GM23248 (cell line): ENCODE data around the gene SEMA7A. TPM values are rescaled to one million over a fixed set of nuclear protein-coding genes. Genes with fewer than 3 reads are reported as not detected.

Source experiments
- DNase-seq: peaks from one replicate; pipeline ENCODE4 v3.0.0-alpha.2; 2015
- H2AFZ ChIP-seq: fragments of 200-600 bp; sonication (generic); 2 replicates; pipeline ENCODE4 v1.6.1; 2016; ENCODE audit warnings: antibody characterized with exemption
- H3F3A ChIP-seq: fragments of 200-600 bp; sonication (generic); 2 replicates; pipeline ENCODE4 v1.6.1; 2016; ENCODE audit warnings: mild to moderate bottlenecking, antibody characterized with exemption, mixed run types; ENCODE audit not compliant: insufficient read depth
- H3K27ac ChIP-seq: fragments of 200-600 bp; sonication (generic); 2 replicates; pipeline ENCODE4 v1.5.1; 2016; ENCODE audit warnings: mild to moderate bottlenecking
- H3K27me3 ChIP-seq: fragments of 200-600 bp; sonication (generic); replicated peaks from 2 replicates; pipeline ENCODE4 v1.6.1; 2016; ENCODE audit warnings: mild to moderate bottlenecking; ENCODE audit not compliant: insufficient read depth
- H3K36me3 ChIP-seq: fragments of 200-600 bp; sonication (generic); 2 replicates; pipeline ENCODE4 v1.6.1; 2016; ENCODE audit warnings: low read depth, mild to moderate bottlenecking
- H3K4me1 ChIP-seq: fragments of 200-600 bp; sonication (generic); 2 replicates; pipeline ENCODE4 v1.6.1; 2016; ENCODE audit warnings: mild to moderate bottlenecking; ENCODE audit not compliant: insufficient read depth
- H3K4me2 ChIP-seq: fragments of 200-600 bp; sonication (generic); one replicate; pipeline ENCODE4 v1.6.1; 2016; ENCODE audit warnings: mild to moderate bottlenecking; ENCODE audit not compliant: unreplicated experiment
- H3K4me3 ChIP-seq: fragments of 200-600 bp; sonication (generic); 2 replicates; pipeline ENCODE4 v1.5.1; 2016; ENCODE audit warnings: mild to moderate bottlenecking
- H3K79me2 ChIP-seq: fragments of 200-600 bp; sonication (generic); 2 replicates; pipeline ENCODE4 v1.6.1; 2016; ENCODE audit warnings: mild to moderate bottlenecking; ENCODE audit not compliant: insufficient read depth
- H3K9ac ChIP-seq: fragments of 200-600 bp; sonication (generic); 2 replicates; pipeline ENCODE4 v1.6.1; 2016; ENCODE audit warnings: mild to moderate bottlenecking
- H3K9me2 ChIP-seq: fragments of 200-600 bp; sonication (generic); 2 replicates; pipeline ENCODE4 v1.6.1; 2016; ENCODE audit warnings: mixed run types, mild to moderate bottlenecking, moderate library complexity; ENCODE audit not compliant: insufficient read depth
- H3K9me3 ChIP-seq: fragments of 200-600 bp; sonication (generic); one replicate; pipeline ENCODE4 v1.6.1; 2017; ENCODE audit warnings: low read depth
- H4K20me1 ChIP-seq: fragments of 200-600 bp; sonication (generic); 2 replicates; pipeline ENCODE4 v1.6.0; 2016; ENCODE audit not compliant: insufficient read depth
- EZH2 ChIP-seq: fragments of 200-600 bp; sonication (generic); IDR thresholded peaks from 2 replicates; pipeline ENCODE4 v1.6.1; 2018; ENCODE audit warnings: antibody characterized with exemption, mild to moderate bottlenecking; ENCODE audit not compliant: insufficient read depth, poor library complexity, severe bottlenecking
- EZH2phosphoT487 ChIP-seq: fragments of 200-600 bp; sonication (generic); IDR thresholded peaks from 2 replicates; pipeline ENCODE4 v1.6.1; 2018; ENCODE audit warnings: antibody characterized with exemption, moderate library complexity, mild to moderate bottlenecking, low read depth; ENCODE audit not compliant: insufficient read depth
- WGBS, 2 experiments: methylation state at CpG; one replicate each; pipeline ENCODE4 v1.1.6; 2015 to 2017; ENCODE audit warnings: low lambda C conversion rate in 2 of 2, low coverage in 1 of 2; ENCODE audit errors: missing lambda C conversion rate in 2 of 2; 5-methylcytosine and 5-hydroxymethylcytosine counted together
- in situ Hi-C: fragments of 300-500 bp; cut with MboI; formaldehyde crosslinking; loops from 2 replicates; pipeline ENCODE4 v1.15.0; 2020
- polyA plus RNA-seq: library from polyadenylated mRNA; unstranded; fragments of >200 nt; fragmentation: Nextera tagmentation; extraction: Ambion mirVana; gene quantifications from 2 replicates; pipeline ENCODE4 v1.2.1, GENCODE V29; 2016
- total RNA-seq: library from RNA; depleted of rRNA; stranded (reverse); fragments of >200 nt; shearing (Covaris generic); gene quantifications from 2 replicates; pipeline ENCODE4 v1.2.3, GENCODE V29; 2014

The SEMA7A gene
- total and polyA plus RNA-seq, 2 experiments from 2014 or later, result 42.3 to 132 TPM

- 17 to 21% methylated on average over 5 of the region's 5 CpGs for WGBS, 2 experiments
- Histone ChIP-seq H3K9ac (peak overlapping the region; percentile 28; the same call in 1 of the 2 replicates), H3K4me1 (peaks cover 71% of the 10 kb centered on the region), H3K9me3 (no peaks in the 10 kb centered on the region), H3K79me2 (no peaks in the 10 kb centered on the region), H3K4me2 (peak overlapping the region; percentile 23), H3K27me3 (no peaks in the 10 kb centered on the region), H4K20me1 (no peaks in the 10 kb centered on the region), H3K4me3 (no peak overlapping the region), H2AFZ (no peak overlapping the region), H3K27ac (peak overlapping the region; percentile 66), H3K36me3 (no peaks in the 10 kb centered on the region), H3F3A (peaks cover 71% of the 10 kb centered on the region), H3K9me2 (no peaks in the 10 kb centered on the region)
- TF ChIP-seq EZH2phosphoT487 (no peak), EZH2 (no peak)
- DNase-seq, result peak; percentile 63
- in situ Hi-C loops, result no loop called here
Measured at GRCh38 chr15:74399511-74400312, 34.0 kb downstream of the SEMA7A start.

DNA sequence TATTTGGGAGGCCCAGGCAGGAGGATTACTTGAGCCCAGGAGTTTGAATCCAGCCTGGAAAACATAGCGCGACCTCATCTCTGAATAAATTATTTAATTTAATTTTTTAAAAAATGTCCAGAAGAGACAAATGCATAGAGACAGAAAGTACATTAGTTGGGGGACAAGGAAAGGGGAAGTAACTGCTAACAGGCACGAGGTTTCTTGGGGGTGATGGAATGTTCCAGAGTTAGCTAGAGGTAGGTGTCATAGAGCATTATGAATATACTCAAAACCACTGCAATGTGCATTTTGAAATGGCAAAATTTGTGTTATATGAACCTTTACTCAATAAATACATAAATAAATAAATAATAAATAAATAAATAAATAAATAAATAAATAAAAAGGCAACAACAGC, 34.7 kb downstream of the SEMA7A start:
- H3K27ac ChIP-seq, result no peak overlapping the region
- DNase-seq, result no peak
- no peaks in the 10 kb centered on the region for H3K27me3 ChIP-seq
- H3K4me3 ChIP-seq, result no peak overlapping the region
- H3K79me2 ChIP-seq, result no peaks in the 10 kb centered on the region
- in situ Hi-C loops, result no loop called here
- H2AFZ ChIP-seq, result no peak overlapping the region
- TF ChIP-seq EZH2, result no peak
- TF ChIP-seq EZH2phosphoT487, result no peak
- no peaks in the 10 kb centered on the region for H3K9me2 ChIP-seq
- H3K4me2 ChIP-seq, result no peak overlapping the region
- 97 to 100% methylated on average over 3 of the region's 3 CpGs for WGBS, 2 experiments
- H4K20me1 ChIP-seq, result no peaks in the 10 kb centered on the region
- H3K9me3 ChIP-seq, result no peaks in the 10 kb centered on the region
- no peaks in the 10 kb centered on the region for H3K36me3 ChIP-seq
- no peak overlapping the region for H3K9ac ChIP-seq
- peaks cover 72% of the 10 kb centered on the region for H3F3A ChIP-seq
- peaks cover 72% of the 10 kb centered on the region for H3K4me1 ChIP-seq

DNA sequence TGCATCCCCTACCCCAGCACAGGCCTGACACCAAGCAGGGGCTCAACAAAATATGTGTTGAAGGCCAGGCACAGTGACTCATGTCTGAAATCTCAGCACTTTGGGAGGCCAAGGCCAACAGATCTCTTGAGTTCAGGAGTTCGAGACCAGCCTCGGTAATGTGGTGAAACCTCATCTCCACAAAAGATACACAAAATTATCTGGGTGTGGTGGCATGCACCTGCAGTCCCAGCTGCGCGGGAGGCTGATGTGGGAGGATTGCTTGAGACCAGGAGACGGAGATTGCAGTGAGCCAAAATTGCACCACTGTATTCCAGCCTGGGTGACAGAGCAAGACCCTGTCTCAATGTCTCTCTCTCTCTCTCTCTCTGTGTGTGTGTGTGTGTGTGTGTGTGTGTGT, 35.6 kb downstream of the SEMA7A start:
- in situ Hi-C loops, result no loop called here
- Histone ChIP-seq H3F3A (peaks cover 81% of the 10 kb centered on the region), H3K36me3 (no peaks in the 10 kb centered on the region), H3K27ac (peak overlapping the region; percentile 87), H3K9me2 (no peaks in the 10 kb centered on the region), H2AFZ (no peak overlapping the region), H3K4me2 (no peak overlapping the region), H3K4me3 (no peak overlapping the region), H3K9me3 (no peaks in the 10 kb centered on the region), H3K9ac (no peak overlapping the region), H3K79me2 (no peaks in the 10 kb centered on the region), H4K20me1 (no peaks in the 10 kb centered on the region), H3K4me1 (peaks cover 67% of the 10 kb centered on the region), H3K27me3 (no peaks in the 10 kb centered on the region)
- TF ChIP-seq EZH2, result no peak
- no peak for TF ChIP-seq EZH2phosphoT487
- WGBS, 2 experiments, result 94 to 98% methylated on average over 5 of the region's 5 CpGs
- no peak for DNase-seq

DNA sequence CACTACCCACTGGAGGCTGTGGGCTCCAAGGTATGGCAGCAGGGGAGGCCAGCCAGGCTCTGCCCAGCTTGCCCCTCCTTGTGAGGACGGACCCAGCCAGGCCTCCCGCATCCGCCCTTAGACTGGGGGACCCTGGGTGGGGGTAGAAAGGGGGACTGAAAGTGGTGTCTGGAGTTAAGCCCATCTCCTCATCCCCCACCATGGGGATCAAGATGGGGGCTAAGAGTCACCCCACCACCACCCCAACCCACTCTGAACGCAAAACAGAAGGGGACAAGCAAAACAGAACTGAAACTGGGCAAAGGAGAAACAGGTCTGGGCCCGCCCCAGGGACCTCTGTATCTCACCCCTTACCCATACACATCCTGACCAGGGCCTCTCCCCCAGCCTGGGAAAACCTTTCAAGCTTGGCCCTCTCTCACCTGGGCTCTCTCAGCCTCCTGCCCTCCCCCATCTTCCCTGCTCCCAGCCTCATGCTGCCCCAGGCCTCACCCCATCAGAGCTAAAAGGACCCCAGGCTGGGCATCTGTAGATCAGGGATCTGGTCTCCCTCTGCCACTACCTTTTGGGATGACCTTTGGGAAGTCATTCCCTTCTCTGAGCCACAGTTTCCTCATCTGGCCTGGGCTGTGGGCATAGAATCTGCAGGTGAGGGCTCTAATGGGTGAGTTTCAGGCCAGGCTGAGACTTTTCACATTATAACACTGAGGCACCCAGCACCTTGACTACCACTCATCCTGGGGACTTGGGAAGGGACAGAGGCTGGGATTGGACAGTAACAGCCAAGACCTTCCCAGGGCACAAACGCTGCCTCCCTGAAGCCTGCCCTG, 36.3 kb downstream of the SEMA7A start:
- Histone ChIP-seq H3K27ac (peak overlapping the region; percentile 87), H3K9me2 (no peaks in the 10 kb centered on the region), H3K79me2 (no peaks in the 10 kb centered on the region), H3K27me3 (no peaks in the 10 kb centered on the region), H4K20me1 (no peaks in the 10 kb centered on the region), H3F3A (peaks cover 86% of the 10 kb centered on the region), H2AFZ (no peak overlapping the region), H3K36me3 (no peaks in the 10 kb centered on the region), H3K4me1 (peaks cover 74% of the 10 kb centered on the region), H3K4me2 (peak overlapping the region; percentile 57), H3K4me3 (no peak overlapping the region), H3K9ac (peak overlapping the region; percentile 55), H3K9me3 (no peaks in the 10 kb centered on the region)
- no peak for DNase-seq
- TF ChIP-seq EZH2, result no peak
- no peak for TF ChIP-seq EZH2phosphoT487
- 82 to 86% methylated on average over 5 to 6 of the region's 6 CpGs for WGBS, 2 experiments
- in situ Hi-C loops, result no loop called here
